GM23248 (cell line): ENCODE results near the gene PRR36. TPM values are rescaled to one million over a fixed set of nuclear protein-coding genes. Genes with fewer than 3 reads are reported as not detected.

Source experiments
- DNase-seq: peaks from one replicate; pipeline ENCODE4 v3.0.0-alpha.2; 2015
- H2AFZ ChIP-seq: fragments of 200-600 bp; sonication (generic); 2 replicates; pipeline ENCODE4 v1.6.1; 2016; ENCODE audit warnings: antibody characterized with exemption
- H3F3A ChIP-seq: fragments of 200-600 bp; sonication (generic); 2 replicates; pipeline ENCODE4 v1.6.1; 2016; ENCODE audit warnings: mild to moderate bottlenecking, antibody characterized with exemption, mixed run types; ENCODE audit not compliant: insufficient read depth
- H3K27ac ChIP-seq: fragments of 200-600 bp; sonication (generic); 2 replicates; pipeline ENCODE4 v1.5.1; 2016; ENCODE audit warnings: mild to moderate bottlenecking
- H3K27me3 ChIP-seq: fragments of 200-600 bp; sonication (generic); replicated peaks from 2 replicates; pipeline ENCODE4 v1.6.1; 2016; ENCODE audit warnings: mild to moderate bottlenecking; ENCODE audit not compliant: insufficient read depth
- H3K36me3 ChIP-seq: fragments of 200-600 bp; sonication (generic); 2 replicates; pipeline ENCODE4 v1.6.1; 2016; ENCODE audit warnings: low read depth, mild to moderate bottlenecking
- H3K4me1 ChIP-seq: fragments of 200-600 bp; sonication (generic); 2 replicates; pipeline ENCODE4 v1.6.1; 2016; ENCODE audit warnings: mild to moderate bottlenecking; ENCODE audit not compliant: insufficient read depth
- H3K4me2 ChIP-seq: fragments of 200-600 bp; sonication (generic); one replicate; pipeline ENCODE4 v1.6.1; 2016; ENCODE audit warnings: mild to moderate bottlenecking; ENCODE audit not compliant: unreplicated experiment
- H3K4me3 ChIP-seq: fragments of 200-600 bp; sonication (generic); 2 replicates; pipeline ENCODE4 v1.5.1; 2016; ENCODE audit warnings: mild to moderate bottlenecking
- H3K79me2 ChIP-seq: fragments of 200-600 bp; sonication (generic); 2 replicates; pipeline ENCODE4 v1.6.1; 2016; ENCODE audit warnings: mild to moderate bottlenecking; ENCODE audit not compliant: insufficient read depth
- H3K9ac ChIP-seq: fragments of 200-600 bp; sonication (generic); 2 replicates; pipeline ENCODE4 v1.6.1; 2016; ENCODE audit warnings: mild to moderate bottlenecking
- H3K9me2 ChIP-seq: fragments of 200-600 bp; sonication (generic); 2 replicates; pipeline ENCODE4 v1.6.1; 2016; ENCODE audit warnings: mixed run types, mild to moderate bottlenecking, moderate library complexity; ENCODE audit not compliant: insufficient read depth
- H3K9me3 ChIP-seq: fragments of 200-600 bp; sonication (generic); one replicate; pipeline ENCODE4 v1.6.1; 2017; ENCODE audit warnings: low read depth
- H4K20me1 ChIP-seq: fragments of 200-600 bp; sonication (generic); 2 replicates; pipeline ENCODE4 v1.6.0; 2016; ENCODE audit not compliant: insufficient read depth
- EZH2 ChIP-seq: fragments of 200-600 bp; sonication (generic); IDR thresholded peaks from 2 replicates; pipeline ENCODE4 v1.6.1; 2018; ENCODE audit warnings: antibody characterized with exemption, mild to moderate bottlenecking; ENCODE audit not compliant: insufficient read depth, poor library complexity, severe bottlenecking
- EZH2phosphoT487 ChIP-seq: fragments of 200-600 bp; sonication (generic); IDR thresholded peaks from 2 replicates; pipeline ENCODE4 v1.6.1; 2018; ENCODE audit warnings: antibody characterized with exemption, moderate library complexity, mild to moderate bottlenecking, low read depth; ENCODE audit not compliant: insufficient read depth
- WGBS, 2 experiments: methylation state at CpG; one replicate each; pipeline ENCODE4 v1.1.6; 2015 to 2017; ENCODE audit warnings: low lambda C conversion rate in 2 of 2, low coverage in 1 of 2; ENCODE audit errors: missing lambda C conversion rate in 2 of 2; 5-methylcytosine and 5-hydroxymethylcytosine counted together
- in situ Hi-C: fragments of 300-500 bp; cut with MboI; formaldehyde crosslinking; loops from 2 replicates; pipeline ENCODE4 v1.15.0; 2020
- polyA plus RNA-seq: library from polyadenylated mRNA; unstranded; fragments of >200 nt; fragmentation: Nextera tagmentation; extraction: Ambion mirVana; gene quantifications from 2 replicates; pipeline ENCODE4 v1.2.1, GENCODE V29; 2016
- total RNA-seq: library from RNA; depleted of rRNA; stranded (reverse); fragments of >200 nt; shearing (Covaris generic); gene quantifications from 2 replicates; pipeline ENCODE4 v1.2.3, GENCODE V29; 2014; rRNA removed

Gene PRR36
- total and polyA plus RNA-seq, 2 experiments from 2014 or later, result not detected

DNA sequence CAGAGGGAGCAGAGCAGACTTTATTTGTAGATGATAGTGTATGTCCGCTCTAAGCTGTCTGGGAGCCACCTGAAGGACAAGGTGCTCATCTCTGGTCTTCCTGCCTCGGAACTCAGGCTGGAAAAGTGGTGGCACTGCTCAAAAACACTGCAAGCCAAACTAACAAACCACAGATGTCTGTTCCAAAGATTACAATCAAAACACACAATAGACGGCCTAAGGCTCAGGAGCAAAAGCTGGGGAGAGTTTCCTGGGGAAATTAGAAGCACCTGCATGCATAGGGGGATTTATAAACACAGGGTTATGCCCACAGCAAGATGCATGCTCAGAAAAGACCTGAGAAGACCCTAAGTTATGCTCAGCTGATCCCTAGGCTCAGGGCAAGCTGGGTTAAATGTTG lies 53.6 kb downstream of the PRR36 start:
- Histone ChIP-seq H3K9me2 (no peaks in the 10 kb centered on the region), H3K9me3 (no peaks in the 10 kb centered on the region), H3K27ac (no peak overlapping the region), H3K36me3 (no peaks in the 10 kb centered on the region), H4K20me1 (no peaks in the 10 kb centered on the region), H3K4me2 (no peak overlapping the region), H3K4me3 (no peak overlapping the region), H3K9ac (no peak overlapping the region), H3K4me1 (peaks cover 5% of the 10 kb centered on the region; the same call in 1 of the 2 replicates), H3K79me2 (no peaks in the 10 kb centered on the region), H3K27me3 (peaks cover 12% of the 10 kb centered on the region; the same call in 1 of the 2 replicates), H3F3A (no peaks in the 10 kb centered on the region), H2AFZ (no peak overlapping the region)
- WGBS, 2 experiments, result 20 to 26% methylated on average over 3 of the region's 3 CpGs
- TF ChIP-seq EZH2phosphoT487 (no peak), EZH2 (no peak)
- DNase-seq, result no peak
- in situ Hi-C loops, result loop anchor here (25.0 kb wide), 1 partner anchor 458 kb away; no protein-coding TSS in a partner anchor

DNA sequence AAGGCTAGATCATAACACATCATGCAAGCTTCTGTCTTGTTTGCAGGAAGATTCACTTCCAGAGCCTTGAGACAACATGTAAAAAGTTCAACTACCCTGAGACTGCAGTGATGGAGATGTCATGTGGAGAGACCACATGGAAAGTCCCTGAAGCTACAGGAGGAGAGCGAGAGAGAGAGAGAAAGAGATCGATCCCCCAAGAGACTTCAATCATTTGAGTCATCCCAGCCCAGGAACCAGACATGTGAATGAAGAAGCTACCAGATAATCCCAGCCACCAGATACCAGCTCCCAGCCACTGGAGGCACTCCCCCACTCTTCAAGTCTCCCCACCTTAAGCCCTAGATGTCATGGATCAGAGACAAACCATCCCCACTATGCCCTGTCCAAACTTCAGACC lies 54.9 kb downstream of the PRR36 start:
- Histone ChIP-seq H3K9me3 (no peaks in the 10 kb centered on the region), H3K4me3 (no peak overlapping the region), H3K9me2 (no peaks in the 10 kb centered on the region), H3K4me2 (no peak overlapping the region), H3F3A (no peaks in the 10 kb centered on the region), H3K79me2 (no peaks in the 10 kb centered on the region), H3K9ac (no peak overlapping the region), H2AFZ (no peak overlapping the region), H3K36me3 (no peaks in the 10 kb centered on the region), H4K20me1 (no peaks in the 10 kb centered on the region), H3K27me3 (peaks cover 17% of the 10 kb centered on the region), H3K4me1 (peaks cover 5% of the 10 kb centered on the region; the same call in 1 of the 2 replicates), H3K27ac (no peak overlapping the region)
- no peak for DNase-seq
- in situ Hi-C loops, result loop anchor here (25.0 kb wide), 1 partner anchor 457 kb away; no protein-coding TSS in a partner anchor
- 48 to 52% methylated on average over 2 of the region's 2 CpGs for WGBS, 2 experiments
- TF ChIP-seq EZH2phosphoT487, result no peak
- no peak for TF ChIP-seq EZH2

DNA sequence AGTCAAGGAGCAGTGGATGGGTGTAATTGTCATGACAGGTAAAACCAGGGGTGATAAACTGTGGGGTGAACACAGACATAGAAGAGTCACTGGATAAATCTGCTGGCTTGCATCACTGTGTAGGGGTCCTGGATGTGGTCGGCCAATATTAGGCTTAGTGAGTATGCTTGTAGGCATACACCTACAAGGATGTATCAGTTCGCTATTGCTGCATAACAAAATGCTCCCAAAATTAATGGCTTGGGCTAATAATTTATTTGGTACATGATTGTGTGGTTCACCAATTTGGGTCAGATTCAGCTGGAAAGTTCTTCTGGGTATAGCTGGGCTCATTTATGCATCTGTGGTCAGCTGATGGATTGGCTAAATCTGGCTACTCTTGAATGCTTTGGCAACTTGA lies 55.4 kb downstream of the PRR36 start:
- H3K27ac ChIP-seq, result no peak overlapping the region
- H3K36me3 ChIP-seq, result no peaks in the 10 kb centered on the region
- H3K4me1 ChIP-seq, result peaks cover 3% of the 10 kb centered on the region; the same call in 1 of the 2 replicates
- H3K9me2 ChIP-seq, result no peaks in the 10 kb centered on the region
- no peaks in the 10 kb centered on the region for H3K79me2 ChIP-seq
- TF ChIP-seq EZH2 (no peak), EZH2phosphoT487 (no peak)
- no peaks in the 10 kb centered on the region for H4K20me1 ChIP-seq
- H3K9me3 ChIP-seq, result no peaks in the 10 kb centered on the region
- no peak overlapping the region for H3K4me2 ChIP-seq
- H3K4me3 ChIP-seq, result no peak overlapping the region
- no peak overlapping the region for H3K9ac ChIP-seq
- in situ Hi-C loops, result loop anchor here (25.0 kb wide), 1 partner anchor 457 kb away; no protein-coding TSS in a partner anchor
- H2AFZ ChIP-seq, result no peak overlapping the region
- WGBS, 2 experiments, result 32 to 34% methylated on average over 2 of the region's 2 CpGs
- DNase-seq, result no peak
- peaks cover 18% of the 10 kb centered on the region for H3K27me3 ChIP-seq
- H3F3A ChIP-seq, result no peaks in the 10 kb centered on the region

Other genes starting within 250 kb of the PRR36 start
- 30.7 and 33.0 TPM in 2 replicates for gene XAB2, start 244.8 kb downstream of the PRR36 start, total RNA-seq
- 12.2 and 12.5 TPM in 2 replicates for gene XAB2, start 244.8 kb downstream of the PRR36 start, polyA plus RNA-seq
- 7.6 and 13.5 TPM in 2 replicates for gene PET100, start 244.6 kb downstream of the PRR36 start, total RNA-seq
- gene PET100, start 244.6 kb downstream of the PRR36 start, polyA plus RNA-seq, result 189 and 199 TPM in 2 replicates
- not detected in 2 replicates for gene PCP2, start 240.7 kb downstream of the PRR36 start, total RNA-seq
- gene PCP2, start 240.7 kb downstream of the PRR36 start, polyA plus RNA-seq, result not detected in 2 replicates
- 1.8 TPM in 1 of 2 replicates, not detected in the other for gene STXBP2, start 237.3 kb downstream of the PRR36 start, total RNA-seq
- gene STXBP2, start 237.3 kb downstream of the PRR36 start, polyA plus RNA-seq, result 1.4 and 2.0 TPM in 2 replicates
- not detected in 2 replicates for gene RETN, start 205.3 kb downstream of the PRR36 start, total RNA-seq
- not detected in 2 replicates for gene RETN, start 205.3 kb downstream of the PRR36 start, polyA plus RNA-seq
- gene MCEMP1, start 197.3 kb downstream of the PRR36 start, total RNA-seq, result not detected in 2 replicates
- gene MCEMP1, start 197.3 kb downstream of the PRR36 start, polyA plus RNA-seq, result not detected in 2 replicates
- 68.1 and 134 TPM in 2 replicates for gene TRAPPC5, start 193.6 kb downstream of the PRR36 start, total RNA-seq
- 203 and 207 TPM in 2 replicates for gene TRAPPC5, start 193.6 kb downstream of the PRR36 start, polyA plus RNA-seq
- not detected in 2 replicates for gene FCER2, start 172.3 kb downstream of the PRR36 start, total RNA-seq
- gene FCER2, start 172.3 kb downstream of the PRR36 start, polyA plus RNA-seq, result 0.33 TPM in 1 of 2 replicates, not detected in the other
- gene CLEC4G, start 142.3 kb downstream of the PRR36 start, total RNA-seq, result not detected in 2 replicates
- not detected in 2 replicates for gene CLEC4G, start 142.3 kb downstream of the PRR36 start, polyA plus RNA-seq
- gene CD209, start 126.9 kb downstream of the PRR36 start, total RNA-seq, result not detected in 2 replicates
- gene CD209, start 126.9 kb downstream of the PRR36 start, polyA plus RNA-seq, result not detected in 2 replicates
- gene CLEC4M, start 111.1 kb downstream of the PRR36 start, total RNA-seq, result not detected in 2 replicates
- not detected in 2 replicates for gene CLEC4M, start 111.1 kb downstream of the PRR36 start, polyA plus RNA-seq
- gene EVI5L, start 44.2 kb downstream of the PRR36 start, total RNA-seq, result 24.3 and 26.8 TPM in 2 replicates
- gene EVI5L, start 44.2 kb downstream of the PRR36 start, polyA plus RNA-seq, result 6.9 and 8.4 TPM in 2 replicates
- gene LRRC8E, start 14.1 kb upstream of the PRR36 start, total RNA-seq, result 3.5 and 3.6 TPM in 2 replicates
- 3.7 and 4.0 TPM in 2 replicates for gene LRRC8E, start 14.1 kb upstream of the PRR36 start, polyA plus RNA-seq
- gene MAP2K7, start 29.5 kb upstream of the PRR36 start, total RNA-seq, result 9.7 and 14.8 TPM in 2 replicates
- gene MAP2K7, start 29.5 kb upstream of the PRR36 start, polyA plus RNA-seq, result 4.6 and 4.8 TPM in 2 replicates
- gene TGFBR3L, start 40.4 kb upstream of the PRR36 start, total RNA-seq, result 9.0 TPM in 1 of 2 replicates, not detected in the other
- 24.3 and 30.6 TPM in 2 replicates for gene TGFBR3L, start 40.4 kb upstream of the PRR36 start, polyA plus RNA-seq
- 20.5 and 33.7 TPM in 2 replicates for gene SNAPC2, start 45.9 kb upstream of the PRR36 start, total RNA-seq
- gene SNAPC2, start 45.9 kb upstream of the PRR36 start, polyA plus RNA-seq, result 47.2 and 49.4 TPM in 2 replicates
- gene CTXN1, start 51.7 kb upstream of the PRR36 start, total RNA-seq, result 3.5 and 9.0 TPM in 2 replicates
- gene CTXN1, start 51.7 kb upstream of the PRR36 start, polyA plus RNA-seq, result 3.3 and 3.4 TPM in 2 replicates
- 53.1 and 66.8 TPM in 2 replicates for gene TIMM44, start 69.3 kb upstream of the PRR36 start, total RNA-seq
- 25.8 and 28.6 TPM in 2 replicates for gene TIMM44, start 69.3 kb upstream of the PRR36 start, polyA plus RNA-seq
- 44.0 and 48.1 TPM in 2 replicates for gene ELAVL1, start 131.3 kb upstream of the PRR36 start, total RNA-seq
- gene ELAVL1, start 131.3 kb upstream of the PRR36 start, polyA plus RNA-seq, result 74.4 and 78.9 TPM in 2 replicates
- not detected in 2 replicates for gene CCL25, start 178.4 kb upstream of the PRR36 start, total RNA-seq
- not detected in 2 replicates for gene CCL25, start 178.4 kb upstream of the PRR36 start, polyA plus RNA-seq